ENCODE measurements around the gene CHST9. TPM values are rescaled to one million over a fixed set of nuclear protein-coding genes. Genes with fewer than 3 reads are reported as not detected.

CHST9 gene
- total and polyA plus RNA-seq, 2 donors (not counting 3 experiments of a cell fraction or from before 2014, with no cell fraction given): not detected

GRCh38 chr18:27040796-27041195, 144.3 kb downstream of the CHST9 start:
- H3K4me1 ChIP-seq (ENCODE audit: control insufficient read depth, extremely low read depth, insufficient read depth, low read length): no peaks in the 10 kb centered on the region
- intact Hi-C loops (cut with micrococcal nuclease) (no loop called here), dilution Hi-C loops (cut with MboI; ENCODE audit: extremely low pct_ligation_motif_present, low sequenced_read_pairs) (no loop called here)
- no peak overlapping the region for H3K4me3 ChIP-seq (replicated peaks in 1 of 3; ENCODE audit: insufficient read depth in 1 of 3, low read depth in 1 of 3, low read length in 3 of 3)
- no peak overlapping the region for H3K27ac ChIP-seq (ENCODE audit: insufficient read depth, low read depth, low read length)
- DNase-seq (ENCODE audit: low read depth, low spot score): no peak
- H3K4me2 ChIP-seq (ENCODE audit: insufficient read depth, low read length): no peak overlapping the region
- no peak for FAIRE-seq
- H4K20me1 ChIP-seq (replicated peaks; ENCODE audit: control insufficient read depth, extremely low read depth, insufficient read depth, low read length): no peaks in the 10 kb centered on the region
- no peaks in the 10 kb centered on the region for H3K9me1 ChIP-seq (replicated peaks; ENCODE audit: control insufficient read depth, extremely low read depth, insufficient read depth, low read length)
- H3K36me3 ChIP-seq (ENCODE audit: control insufficient read depth in 2 of 2, extremely low read depth in 1 of 2, insufficient read depth in 2 of 2, low read length in 2 of 2): no peaks in the 10 kb centered on the region
- H3K9ac ChIP-seq (replicated peaks; ENCODE audit: extremely low read depth, insufficient read depth, low read length): no peak overlapping the region
- H3K79me2 ChIP-seq (ENCODE audit: control insufficient read depth, insufficient read depth, low read length): no peaks in the 10 kb centered on the region
- BruUV-seq (replicated peaks): no TSS peak
- ChIA-PET POLR2A (no interaction called here), CTCF (no interaction called here)
- no peak overlapping the region for H2AFZ ChIP-seq (ENCODE audit: low read depth, low read length)
- TF ChIP-seq MYC (IDR thresholded peaks at IDR 0.05; ENCODE audit: low read depth, low read length) (no peak), JUN (IDR thresholded peaks at IDR 0.05; ENCODE audit: borderline replicate concordance, insufficient read depth, insufficient read length, low read depth) (no peak), CTCF (IDR thresholded peaks at IDR 0.05; ENCODE audit: extremely low read depth in 1 of 2, insufficient read depth in 1 of 2, low read depth in 1 of 2, low read length in 2 of 2) (no peak), MAX (IDR thresholded peaks at IDR 0.05; ENCODE audit: insufficient read depth, insufficient read length) (no peak), FOS (IDR thresholded peaks at IDR 0.05; ENCODE audit: borderline replicate concordance, insufficient read depth, low read length) (no peak), POLR2A (IDR thresholded peaks at IDR 0.05; ENCODE audit: low read depth, low read length) (no peak), EZH2 (IDR thresholded peaks at IDR 0.05; ENCODE audit: borderline replicate concordance, low read depth, low read length, severe bottlenecking) (no peak), GATA2 (IDR thresholded peaks at IDR 0.05; ENCODE audit: insufficient read depth, insufficient read length, low read depth, low read length) (no peak), POLR2AphosphoS5 (IDR thresholded peaks at IDR 0.05; ENCODE audit: insufficient read depth, low read depth, low read length) (no peak)
- H3K9me3 ChIP-seq (replicated peaks; ENCODE audit: control insufficient read depth, insufficient read depth, low read length): no peaks in the 10 kb centered on the region
- no peaks in the 10 kb centered on the region for H3K27me3 ChIP-seq (ENCODE audit: control insufficient read depth in 2 of 2, insufficient read depth in 2 of 2, low read length in 2 of 2)

All from endothelial cell of umbilical vein (primary cell).